Neural cell (in vitro differentiated cells): ENCODE data around the gene ZC3HAV1. TPM values are rescaled to one million over a fixed set of nuclear protein-coding genes. Genes with fewer than 3 reads are reported as not detected.

ENCODE experiments used
- H2AFZ ChIP-seq: fragments of 200-600, 300-800 bp; sonication (generic), shearing (Covaris generic); 2 replicates; pipeline ENCODE4 v1.6.0; 2014; ENCODE audit warnings: low read depth, mild to moderate bottlenecking, antibody characterized with exemption, low read length, moderate library complexity
- H3F3A ChIP-seq: fragments of 200-600 bp; shearing (Covaris generic); 2 replicates; pipeline ENCODE4 v1.6.1; 2016; ENCODE audit warnings: mild to moderate bottlenecking, moderate library complexity, mixed read lengths, antibody characterized with exemption, low read length; ENCODE audit not compliant: insufficient read depth, poor library complexity, severe bottlenecking
- H3K27ac ChIP-seq: fragments of 200-600, 300-800 bp; sonication (generic), shearing (Covaris generic); 2 replicates; pipeline ENCODE4 v1.5.1; 2014; ENCODE audit warnings: mild to moderate bottlenecking, low read length, moderate library complexity
- H3K27me3 ChIP-seq: fragments of 300-800, 200-600 bp; sonication (generic), shearing (Covaris generic); 2 replicates; pipeline ENCODE4 v1.6.0; 2014; ENCODE audit warnings: mild to moderate bottlenecking, low read depth, low read length, moderate library complexity; ENCODE audit not compliant: insufficient read depth
- H3K36me3 ChIP-seq: fragments of 300-800, 200-600 bp; sonication (generic), shearing (Covaris generic); 2 replicates; pipeline ENCODE4 v1.5.1; 2014; ENCODE audit warnings: mild to moderate bottlenecking, antibody characterized with exemption, low read length, moderate library complexity; ENCODE audit not compliant: insufficient read depth
- H3K4me2 ChIP-seq: fragments of 300-800, 200-600 bp; sonication (generic), shearing (Covaris generic); 2 replicates; pipeline ENCODE4 v1.6.0; 2014; ENCODE audit warnings: mild to moderate bottlenecking, low read length
- H3K4me3 ChIP-seq: fragments of 300-800, 200-600 bp; sonication (generic), shearing (Covaris generic); 2 replicates; pipeline ENCODE4 v1.5.1; 2014; ENCODE audit warnings: mild to moderate bottlenecking, low read length, moderate library complexity
- H3K79me2 ChIP-seq: fragments of 200-600 bp; shearing (Covaris generic); replicated peaks from 2 replicates; pipeline ENCODE4 v1.6.0; 2014; ENCODE audit warnings: mild to moderate bottlenecking, low read length, moderate library complexity; ENCODE audit not compliant: insufficient read depth
- H3K9ac ChIP-seq: fragments of 300-800, 200-600 bp; sonication (generic), shearing (Covaris generic); 2 replicates; pipeline ENCODE4 v1.6.1; 2016; ENCODE audit warnings: mild to moderate bottlenecking, low read length, mixed read lengths
- H3K9me2 ChIP-seq: fragments of 200-600 bp; shearing (Covaris generic); 2 replicates; pipeline ENCODE4 v1.6.1; 2016; ENCODE audit warnings: mild to moderate bottlenecking, low read length, mixed read lengths; ENCODE audit not compliant: insufficient read depth
- H3K9me3 ChIP-seq: fragments of 200-600, 300-800 bp; sonication (generic), shearing (Covaris generic); 2 replicates; pipeline ENCODE4 v1.6.1; 2016; ENCODE audit warnings: mild to moderate bottlenecking, mixed run types, low read length, moderate library complexity, mixed read lengths
- H4K20me1 ChIP-seq: fragments of 200-600 bp; shearing (Covaris generic); 2 replicates; pipeline ENCODE4 v1.6.1; 2016; ENCODE audit warnings: mild to moderate bottlenecking, mixed run types; ENCODE audit not compliant: insufficient read depth
- EP300 ChIP-seq: fragments of 450-650 bp; conservative IDR thresholded peaks from 2 replicates; pipeline ENCODE4 v1.6.1; 2014; ENCODE audit warnings: antibody characterized with exemption, mild to moderate bottlenecking, moderate library complexity; ENCODE audit not compliant: poor library complexity, severe bottlenecking
- EZH2 ChIP-seq: fragments of 200-600, 300-800 bp; shearing (Covaris generic), sonication (generic); IDR thresholded peaks from 2 replicates; pipeline ENCODE4 v1.6.1; 2014; ENCODE audit warnings: antibody characterized with exemption, low read length, borderline replicate concordance, mild to moderate bottlenecking; ENCODE audit not compliant: insufficient read depth, poor library complexity, severe bottlenecking
- MXI1 ChIP-seq: fragments of 450-650 bp; conservative IDR thresholded peaks from 2 replicates; pipeline ENCODE4 v1.6.1; 2014; ENCODE audit warnings: antibody characterized with exemption, mild to moderate bottlenecking; ENCODE audit not compliant: poor library complexity, severe bottlenecking
- POLR2AphosphoS5 ChIP-seq: IDR thresholded peaks from 2 replicates; pipeline ENCODE4 v1.6.1; 2012
- RAD21 ChIP-seq: fragments of 450-650 bp; conservative IDR thresholded peaks from 2 replicates; pipeline ENCODE4 v1.6.1; 2014; ENCODE audit warnings: antibody characterized with exemption, mild to moderate bottlenecking, moderate library complexity
- SMC3 ChIP-seq: fragments of 450-650 bp; conservative IDR thresholded peaks from 2 replicates; pipeline ENCODE4 v1.6.1; 2014; ENCODE audit warnings: antibody characterized with exemption, mild to moderate bottlenecking, moderate library complexity; ENCODE audit not compliant: poor library complexity
- TAF1 ChIP-seq: IDR thresholded peaks from 2 replicates; pipeline ENCODE4 v1.6.1; 2012; ENCODE audit warnings: low read depth
- polyA plus RNA-seq: library from polyadenylated mRNA; depleted of rRNA; stranded (reverse); fragments of >200 nt; gene quantifications from 2 replicates; pipeline ENCODE4 v1.2.3, GENCODE V29; 2014
- TF ChIP-seq, protein P1 (sequence below): IDR thresholded peaks from 2 replicates; pipeline ENCODE4 v1.6.1; 2012; ENCODE audit warnings: borderline replicate concordance
- TF ChIP-seq, protein P2 (sequence below): fragments of 450-650 bp; IDR thresholded peaks from 2 replicates; pipeline ENCODE4 v1.5.1; 2014; ENCODE audit warnings: antibody characterized with exemption, mild to moderate bottlenecking, moderate library complexity; ENCODE audit not compliant: poor library complexity, severe bottlenecking

The ZC3HAV1 gene
- polyA plus RNA-seq, 1 donor from 2014 or later = 0.16 TPM

DNA sequence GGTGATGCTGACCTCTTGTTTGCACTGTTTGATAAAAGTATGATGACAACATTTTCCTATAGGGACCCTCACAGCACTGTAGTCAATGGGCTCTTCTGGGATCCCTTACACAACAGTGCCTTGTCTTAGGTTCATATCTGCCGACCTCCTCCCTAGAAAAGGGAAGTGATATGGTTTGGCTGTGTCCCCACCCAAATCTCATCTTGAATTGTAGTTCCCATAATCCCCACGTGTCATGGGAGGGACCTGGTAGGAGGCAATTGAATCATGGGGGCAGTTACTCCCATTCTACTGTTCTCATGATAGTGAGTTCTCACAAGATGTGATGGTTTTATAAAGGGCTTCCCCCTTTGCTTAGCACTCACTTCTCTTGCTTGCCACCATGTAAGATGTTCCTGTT lies 23.1 kb downstream of the ZC3HAV1 start:
- no peak overlapping the region for H3K4me3 ChIP-seq
- TF ChIP-seq, protein P1, sequence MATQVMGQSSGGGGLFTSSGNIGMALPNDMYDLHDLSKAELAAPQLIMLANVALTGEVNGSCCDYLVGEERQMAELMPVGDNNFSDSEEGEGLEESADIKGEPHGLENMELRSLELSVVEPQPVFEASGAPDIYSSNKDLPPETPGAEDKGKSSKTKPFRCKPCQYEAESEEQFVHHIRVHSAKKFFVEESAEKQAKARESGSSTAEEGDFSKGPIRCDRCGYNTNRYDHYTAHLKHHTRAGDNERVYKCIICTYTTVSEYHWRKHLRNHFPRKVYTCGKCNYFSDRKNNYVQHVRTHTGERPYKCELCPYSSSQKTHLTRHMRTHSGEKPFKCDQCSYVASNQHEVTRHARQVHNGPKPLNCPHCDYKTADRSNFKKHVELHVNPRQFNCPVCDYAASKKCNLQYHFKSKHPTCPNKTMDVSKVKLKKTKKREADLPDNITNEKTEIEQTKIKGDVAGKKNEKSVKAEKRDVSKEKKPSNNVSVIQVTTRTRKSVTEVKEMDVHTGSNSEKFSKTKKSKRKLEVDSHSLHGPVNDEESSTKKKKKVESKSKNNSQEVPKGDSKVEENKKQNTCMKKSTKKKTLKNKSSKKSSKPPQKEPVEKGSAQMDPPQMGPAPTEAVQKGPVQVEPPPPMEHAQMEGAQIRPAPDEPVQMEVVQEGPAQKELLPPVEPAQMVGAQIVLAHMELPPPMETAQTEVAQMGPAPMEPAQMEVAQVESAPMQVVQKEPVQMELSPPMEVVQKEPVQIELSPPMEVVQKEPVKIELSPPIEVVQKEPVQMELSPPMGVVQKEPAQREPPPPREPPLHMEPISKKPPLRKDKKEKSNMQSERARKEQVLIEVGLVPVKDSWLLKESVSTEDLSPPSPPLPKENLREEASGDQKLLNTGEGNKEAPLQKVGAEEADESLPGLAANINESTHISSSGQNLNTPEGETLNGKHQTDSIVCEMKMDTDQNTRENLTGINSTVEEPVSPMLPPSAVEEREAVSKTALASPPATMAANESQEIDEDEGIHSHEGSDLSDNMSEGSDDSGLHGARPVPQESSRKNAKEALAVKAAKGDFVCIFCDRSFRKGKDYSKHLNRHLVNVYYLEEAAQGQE = no peak
- no peak for TF ChIP-seq EZH2
- TF ChIP-seq SMC3 = no peak
- TF ChIP-seq TAF1 = no peak
- no peak for TF ChIP-seq POLR2AphosphoS5
- TF ChIP-seq EP300 = no peak
- TF ChIP-seq, protein P2, sequence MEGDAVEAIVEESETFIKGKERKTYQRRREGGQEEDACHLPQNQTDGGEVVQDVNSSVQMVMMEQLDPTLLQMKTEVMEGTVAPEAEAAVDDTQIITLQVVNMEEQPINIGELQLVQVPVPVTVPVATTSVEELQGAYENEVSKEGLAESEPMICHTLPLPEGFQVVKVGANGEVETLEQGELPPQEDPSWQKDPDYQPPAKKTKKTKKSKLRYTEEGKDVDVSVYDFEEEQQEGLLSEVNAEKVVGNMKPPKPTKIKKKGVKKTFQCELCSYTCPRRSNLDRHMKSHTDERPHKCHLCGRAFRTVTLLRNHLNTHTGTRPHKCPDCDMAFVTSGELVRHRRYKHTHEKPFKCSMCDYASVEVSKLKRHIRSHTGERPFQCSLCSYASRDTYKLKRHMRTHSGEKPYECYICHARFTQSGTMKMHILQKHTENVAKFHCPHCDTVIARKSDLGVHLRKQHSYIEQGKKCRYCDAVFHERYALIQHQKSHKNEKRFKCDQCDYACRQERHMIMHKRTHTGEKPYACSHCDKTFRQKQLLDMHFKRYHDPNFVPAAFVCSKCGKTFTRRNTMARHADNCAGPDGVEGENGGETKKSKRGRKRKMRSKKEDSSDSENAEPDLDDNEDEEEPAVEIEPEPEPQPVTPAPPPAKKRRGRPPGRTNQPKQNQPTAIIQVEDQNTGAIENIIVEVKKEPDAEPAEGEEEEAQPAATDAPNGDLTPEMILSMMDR = no peak
- TF ChIP-seq RAD21 = no peak
- no peak for TF ChIP-seq MXI1
- no peak overlapping the region for H3K4me2 ChIP-seq
- no peak overlapping the region for H3K9ac ChIP-seq
- no peak overlapping the region for H2AFZ ChIP-seq
- H3K27me3 ChIP-seq = no peaks in the 10 kb centered on the region
- H3K36me3 ChIP-seq = no peaks in the 10 kb centered on the region
- H3K9me2 ChIP-seq = no peaks in the 10 kb centered on the region
- no peaks in the 10 kb centered on the region for H3K9me3 ChIP-seq
- H4K20me1 ChIP-seq = no peaks in the 10 kb centered on the region
- no peaks in the 10 kb centered on the region for H3F3A ChIP-seq
- no peak overlapping the region for H3K27ac ChIP-seq
- no peaks in the 10 kb centered on the region for H3K79me2 ChIP-seq

DNA sequence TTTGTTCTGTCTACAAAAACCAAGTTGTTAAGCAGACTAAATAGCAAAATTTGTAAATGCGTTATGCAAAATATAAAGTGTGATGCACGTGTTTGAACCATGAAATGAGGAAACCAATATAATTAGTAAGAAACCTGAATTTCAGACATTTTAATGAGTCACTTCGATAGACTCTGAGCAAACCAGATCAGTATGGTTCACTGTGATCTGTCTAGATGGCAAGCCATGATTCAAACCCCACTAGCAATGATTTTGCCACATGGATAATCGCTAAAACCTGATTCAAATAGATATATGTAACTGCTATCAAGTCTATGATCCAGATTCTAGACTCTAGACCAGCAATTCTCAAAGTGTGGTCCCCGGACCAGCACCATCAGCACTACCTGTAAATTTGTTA lies 24.8 kb downstream of the ZC3HAV1 start:
- Histone ChIP-seq H4K20me1 (no peaks in the 10 kb centered on the region), H3K27me3 (no peaks in the 10 kb centered on the region), H3K36me3 (no peaks in the 10 kb centered on the region), H3K4me2 (no peak overlapping the region), H3K27ac (no peak overlapping the region), H3K9ac (no peak overlapping the region), H3K9me3 (no peaks in the 10 kb centered on the region), H3K9me2 (no peaks in the 10 kb centered on the region), H3K4me3 (no peak overlapping the region), H3F3A (no peaks in the 10 kb centered on the region), H2AFZ (no peak overlapping the region), H3K79me2 (no peaks in the 10 kb centered on the region)
- TF ChIP-seq TAF1 (no peak), MXI1 (no peak)

DNA sequence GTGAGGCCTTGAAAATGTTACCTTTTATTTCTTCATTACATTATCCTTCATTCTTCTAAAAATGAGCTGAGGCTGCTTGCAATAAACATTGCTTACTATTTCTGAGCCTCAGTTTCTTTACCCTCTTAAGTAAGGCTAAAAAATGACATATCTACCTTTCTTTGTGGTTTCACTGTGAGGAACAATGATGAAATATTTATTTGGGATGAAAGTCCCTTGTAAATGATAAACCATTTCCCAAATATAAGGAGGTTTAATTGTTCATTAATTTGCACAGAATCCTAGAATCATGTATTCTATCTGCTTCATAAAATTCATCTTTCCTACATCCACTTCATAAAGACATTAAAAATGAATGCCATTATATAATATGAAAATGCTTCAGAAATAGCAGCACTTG lies 27.9 kb downstream of the ZC3HAV1 start:
- Histone ChIP-seq H3K27ac (no peak overlapping the region), H3K9ac (no peak overlapping the region), H3F3A (no peaks in the 10 kb centered on the region), H3K36me3 (no peaks in the 10 kb centered on the region), H4K20me1 (no peaks in the 10 kb centered on the region), H3K9me3 (no peaks in the 10 kb centered on the region), H3K27me3 (no peaks in the 10 kb centered on the region), H3K4me2 (no peak overlapping the region), H3K4me3 (no peak overlapping the region), H2AFZ (no peak overlapping the region), H3K79me2 (no peaks in the 10 kb centered on the region), H3K9me2 (no peaks in the 10 kb centered on the region)
- no peak for TF ChIP-seq SMC3
- no peak for TF ChIP-seq RAD21
- no peak for TF ChIP-seq TAF1
- no peak for TF ChIP-seq EP300
- no peak for TF ChIP-seq MXI1
